Measurements from ENCODE around the gene TMEM176B. TPM values are rescaled to one million over a fixed set of nuclear protein-coding genes. Genes with fewer than 3 reads are reported as not detected.

Gene TMEM176B
- total RNA-seq, 5 donors from 2014 or later (not counting 1 experiment from before 2014, with no cell fraction given) = 0.30 to 0.92 (median 0.63) TPM; not detected in 1

- H3K9me3 Mint-ChIP-seq = no peaks in the 10 kb centered on the region
- H3K36me3 ChIP-seq (ENCODE audit: control insufficient read depth in 2 of 2, extremely low read depth in 1 of 2, insufficient read depth in 1 of 2, low read length in 1 of 2) = no peaks in the 10 kb centered on the region
- peaks cover 46 to 64% of the 10 kb centered on the region in 2 experiments for H3K4me1 ChIP-seq (ENCODE audit: control insufficient read depth in 1 of 2, extremely low read depth in 1 of 2, insufficient read depth in 2 of 2, low read length in 2 of 2)
- H3K36me3 Mint-ChIP-seq = no peaks in the 10 kb centered on the region
- H3K4me1 Mint-ChIP-seq = peaks cover 73 to 86% (median 79%) of the 10 kb centered on the region in 3 donors
- H3K27ac Mint-ChIP-seq = peak overlapping the region; percentile 96 to 99
- WGBS (ENCODE audit: insufficient coverage) = 100% methylated on average over 2 of the region's 6 CpGs
- ChIA-PET POLR2A (interaction anchor here in 1 of 2 donors (0.8 kb wide), 1 partner anchor 11 kb away, joined by 7 read pairs; no protein-coding TSS in a partner anchor), CTCF (interaction anchor here in 1 of 2 donors (1.1 kb wide), 1 partner anchor 214 kb away, joined by 3 read pairs; no protein-coding TSS in a partner anchor)
- H3K9me3 ChIP-seq = no peaks in the 10 kb centered on the region
- H3K27me3 ChIP-seq (replicated peaks in 1 of 2; ENCODE audit: control insufficient read depth in 2 of 2, extremely low read depth in 1 of 2, insufficient read depth in 2 of 2, low read length in 1 of 2) = no peaks in the 10 kb centered on the region
- H3K4me3 Mint-ChIP-seq = peak overlapping the region in 1 of 3 donors; percentile 58
- H3K27me3 Mint-ChIP-seq = no peaks in the 10 kb centered on the region
- H3K27ac ChIP-seq (ENCODE audit: low read length) = peak overlapping the region; percentile 77
- ATAC-seq (replicated peaks in 1 of 4) (no peak), DNase-seq (no peak)
- H3K4me3 ChIP-seq (ENCODE audit: control insufficient read depth in 1 of 2, extremely low read depth in 1 of 2, low read length in 1 of 2) = no peak overlapping the region
Measured at GRCh38 chr7:150753239-150753638, 46.9 kb downstream of the TMEM176B start.

- 67% methylated on average over 1 of the region's 2 CpGs for WGBS (ENCODE audit: insufficient coverage)
- H3K9me3 Mint-ChIP-seq = no peaks in the 10 kb centered on the region
- H3K36me3 Mint-ChIP-seq = no peaks in the 10 kb centered on the region
- H3K27ac Mint-ChIP-seq = peak overlapping the region; percentile 96 to 99
- H3K4me3 ChIP-seq (ENCODE audit: control insufficient read depth in 1 of 2, extremely low read depth in 1 of 2, low read length in 1 of 2) = no peak overlapping the region
- H3K36me3 ChIP-seq (ENCODE audit: control insufficient read depth in 2 of 2, extremely low read depth in 1 of 2, insufficient read depth in 1 of 2, low read length in 1 of 2) = no peaks in the 10 kb centered on the region
- no peaks in the 10 kb centered on the region for H3K9me3 ChIP-seq
- H3K27me3 Mint-ChIP-seq = no peaks in the 10 kb centered on the region
- H3K27me3 ChIP-seq (replicated peaks in 1 of 2; ENCODE audit: control insufficient read depth in 2 of 2, extremely low read depth in 1 of 2, insufficient read depth in 2 of 2, low read length in 1 of 2) = no peaks in the 10 kb centered on the region
- DNase-seq (no peak), ATAC-seq (replicated peaks in 1 of 4) (no peak)
- peaks cover 77 to 94% (median 87%) of the 10 kb centered on the region in 3 donors for H3K4me1 Mint-ChIP-seq
- peaks cover 57 to 80% of the 10 kb centered on the region in 2 experiments for H3K4me1 ChIP-seq (ENCODE audit: control insufficient read depth in 1 of 2, extremely low read depth in 1 of 2, insufficient read depth in 2 of 2, low read length in 2 of 2)
- ChIA-PET CTCF (no interaction called here), POLR2A (no interaction called here)
- peak overlapping the region; percentile 35 for H3K27ac ChIP-seq (ENCODE audit: low read length)
- H3K4me3 Mint-ChIP-seq = no peak overlapping the region
Measured at GRCh38 chr7:150751702-150752101, 48.5 kb downstream of the TMEM176B start.

GRCh38 chr7:150748376-150748775, 51.8 kb downstream of the TMEM176B start:
- DNase-seq = peak in 1 of 35 experiments; percentile 59
- H3K27me3 Mint-ChIP-seq = no peaks in the 10 kb centered on the region
- Histone ChIP-seq H3K27ac (ENCODE audit: low read length) (peak overlapping the region; percentile 62), H3K27me3 (replicated peaks in 1 of 2; ENCODE audit: control insufficient read depth in 2 of 2, extremely low read depth in 1 of 2, insufficient read depth in 2 of 2, low read length in 1 of 2) (no peaks in the 10 kb centered on the region), H3K36me3 (ENCODE audit: control insufficient read depth in 2 of 2, extremely low read depth in 1 of 2, insufficient read depth in 1 of 2, low read length in 1 of 2) (peaks cover 7 to 23% of the 10 kb centered on the region in 2 donors), H3K4me3 (ENCODE audit: control insufficient read depth in 1 of 2, extremely low read depth in 1 of 2, low read length in 1 of 2) (no peak overlapping the region), H3K4me1 (ENCODE audit: control insufficient read depth in 1 of 2, extremely low read depth in 1 of 2, insufficient read depth in 2 of 2, low read length in 2 of 2) (peaks cover 56 to 85% of the 10 kb centered on the region in 2 experiments), H3K9me3 (no peaks in the 10 kb centered on the region)
- POLR2A ChIA-PET = no interaction called here
- peak overlapping the region in 2 of 3 donors; percentile 49 to 93 for H3K4me3 Mint-ChIP-seq
- H3K9me3 Mint-ChIP-seq = no peaks in the 10 kb centered on the region
- CTCF ChIA-PET = interaction anchor here in 1 of 2 donors (1.2 kb wide), 1 partner anchor 299 kb away, joined by 4 read pairs; no protein-coding TSS in a partner anchor
- peaks cover 26% of the 10 kb centered on the region for H3K36me3 Mint-ChIP-seq
- peak overlapping the region; percentile 94 to 99 for H3K27ac Mint-ChIP-seq
- peak in 3 of 4 experiments; percentile 45 to 58 (median 47) for ATAC-seq (replicated peaks in 1 of 4)
- no CpG with 5 or more reads among the region's 4 CpGs for WGBS (ENCODE audit: insufficient coverage)
- H3K4me1 Mint-ChIP-seq = peaks cover 83 to 95% (median 89%) of the 10 kb centered on the region in 3 donors

GRCh38 chr7:150746921-150747320, 53.2 kb downstream of the TMEM176B start:
- Histone ChIP-seq H3K4me3 (ENCODE audit: control insufficient read depth in 1 of 2, extremely low read depth in 1 of 2, low read length in 1 of 2) (no peak overlapping the region), H3K27me3 (replicated peaks in 1 of 2; ENCODE audit: control insufficient read depth in 2 of 2, extremely low read depth in 1 of 2, insufficient read depth in 2 of 2, low read length in 1 of 2) (no peaks in the 10 kb centered on the region), H3K4me1 (ENCODE audit: control insufficient read depth in 1 of 2, extremely low read depth in 1 of 2, insufficient read depth in 2 of 2, low read length in 2 of 2) (peaks cover 67 to 84% of the 10 kb centered on the region in 2 experiments), H3K36me3 (ENCODE audit: control insufficient read depth in 2 of 2, extremely low read depth in 1 of 2, insufficient read depth in 1 of 2, low read length in 1 of 2) (peaks cover 18 to 38% of the 10 kb centered on the region in 2 donors), H3K9me3 (no peaks in the 10 kb centered on the region), H3K27ac (ENCODE audit: low read length) (peak overlapping the region; percentile 62)
- peaks cover 40% of the 10 kb centered on the region for H3K36me3 Mint-ChIP-seq
- H3K4me1 Mint-ChIP-seq = peaks cover 88 to 95% (median 92%) of the 10 kb centered on the region in 3 donors
- no peaks in the 10 kb centered on the region for H3K9me3 Mint-ChIP-seq
- peak in 1 of 35 experiments; percentile 49 for DNase-seq
- H3K27ac Mint-ChIP-seq = peak overlapping the region; percentile 94 to 99
- H3K4me3 Mint-ChIP-seq = peak overlapping the region; percentile 66 to 93 (median 77)
- WGBS (ENCODE audit: insufficient coverage) = 20% methylated on average over 1 of the region's 6 CpGs
- POLR2A ChIA-PET = no interaction called here
- ATAC-seq (replicated peaks in 1 of 4) = peak in 3 of 4 experiments; percentile 7 to 47 (median 9)
- no peaks in the 10 kb centered on the region for H3K27me3 Mint-ChIP-seq
- CTCF ChIA-PET = interaction anchor here in 1 of 2 donors (0.7 to 1.3 kb wide), 3 partner anchors 9 to 298 kb away, joined by 3 to 5 read pairs (median 3); no protein-coding TSS in a partner anchor

DNA sequence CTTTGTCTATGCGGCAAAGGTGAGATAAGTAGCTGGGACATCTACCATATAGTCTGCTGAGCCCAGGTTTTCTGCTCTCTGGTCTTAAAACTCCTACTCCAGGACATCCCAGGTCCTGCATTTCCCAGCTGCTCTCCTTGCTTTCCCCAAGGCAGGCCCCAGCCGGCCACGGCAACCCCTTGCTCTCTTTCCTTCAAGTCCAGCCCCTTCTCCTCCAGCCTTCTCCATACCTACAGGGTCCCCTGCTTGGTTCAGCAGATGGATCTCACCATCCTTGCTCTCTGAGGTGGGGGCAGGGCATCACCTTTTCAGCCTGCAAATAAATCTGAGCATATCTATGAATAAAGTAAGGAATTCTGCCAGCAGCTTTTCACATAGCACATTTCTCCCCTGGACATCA, 54.3 kb downstream of the TMEM176B start:
- ATAC-seq (replicated peaks in 1 of 4) = peak in 1 of 4 experiments; percentile 1
- Histone ChIP-seq H3K4me3 (ENCODE audit: control insufficient read depth in 1 of 2, extremely low read depth in 1 of 2, low read length in 1 of 2) (peak overlapping the region; percentile 6 to 14), H3K36me3 (ENCODE audit: control insufficient read depth in 2 of 2, extremely low read depth in 1 of 2, insufficient read depth in 1 of 2, low read length in 1 of 2) (peaks cover 18 to 48% of the 10 kb centered on the region in 2 donors), H3K27ac (ENCODE audit: low read length) (peak overlapping the region; percentile 62), H3K4me1 (ENCODE audit: control insufficient read depth in 1 of 2, extremely low read depth in 1 of 2, insufficient read depth in 2 of 2, low read length in 2 of 2) (peaks cover 74 to 88% of the 10 kb centered on the region in 2 experiments), H3K9me3 (no peaks in the 10 kb centered on the region), H3K27me3 (replicated peaks in 1 of 2; ENCODE audit: control insufficient read depth in 2 of 2, extremely low read depth in 1 of 2, insufficient read depth in 2 of 2, low read length in 1 of 2) (no peaks in the 10 kb centered on the region)
- Mint-ChIP-seq H3K9me3 (no peaks in the 10 kb centered on the region), H3K4me3 (peak overlapping the region; percentile 93 to 99 (median 93)), H3K4me1 (peaks cover 97 to 99% (median 98%) of the 10 kb centered on the region in 3 donors), H3K27me3 (no peaks in the 10 kb centered on the region), H3K36me3 (peaks cover 51% of the 10 kb centered on the region), H3K27ac (peak overlapping the region; percentile 94 to 99)
- POLR2A ChIA-PET = no interaction called here
- DNase-seq = peak in 1 of 35 experiments; percentile 14
- 87% methylated on average over 2 of the region's 3 CpGs for WGBS (ENCODE audit: insufficient coverage)
- CTCF ChIA-PET = interaction anchor here in 1 of 2 donors (0.6 to 1.3 kb wide), 3 partner anchors 10 to 297 kb away, joined by 3 to 9 read pairs (median 5); no protein-coding TSS in a partner anchor

DNA sequence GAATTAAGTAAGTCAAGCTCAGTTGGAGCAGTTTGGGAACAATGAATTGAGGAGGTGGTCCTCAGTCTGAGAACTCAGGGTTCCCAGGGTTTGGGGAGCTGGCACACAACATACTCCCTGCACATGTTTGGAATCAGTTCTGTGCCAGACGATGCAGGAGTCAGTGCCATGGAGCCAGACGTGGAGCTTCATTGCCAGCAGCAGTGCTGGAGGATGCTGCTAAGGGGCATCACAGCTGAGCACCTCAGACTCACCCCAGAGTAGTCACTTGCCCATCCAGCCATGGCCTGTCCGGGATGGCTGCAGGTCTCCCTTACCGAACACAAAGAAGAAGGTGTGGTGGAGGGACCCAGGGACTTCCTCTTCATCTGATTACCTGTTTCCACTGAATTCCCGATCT, 55.1 kb downstream of the TMEM176B start:
- Histone ChIP-seq H3K27me3 (replicated peaks in 1 of 2; ENCODE audit: control insufficient read depth in 2 of 2, extremely low read depth in 1 of 2, insufficient read depth in 2 of 2, low read length in 1 of 2) (no peaks in the 10 kb centered on the region), H3K4me1 (ENCODE audit: control insufficient read depth in 1 of 2, extremely low read depth in 1 of 2, insufficient read depth in 2 of 2, low read length in 2 of 2) (peaks cover 76 to 85% of the 10 kb centered on the region in 2 experiments), H3K36me3 (ENCODE audit: control insufficient read depth in 2 of 2, extremely low read depth in 1 of 2, insufficient read depth in 1 of 2, low read length in 1 of 2) (peaks cover 18 to 56% of the 10 kb centered on the region in 2 donors), H3K4me3 (ENCODE audit: control insufficient read depth in 1 of 2, extremely low read depth in 1 of 2, low read length in 1 of 2) (peak overlapping the region; percentile 32 to 59), H3K27ac (ENCODE audit: low read length) (peak overlapping the region; percentile 62), H3K9me3 (no peaks in the 10 kb centered on the region)
- peaks cover 97 to 98% (median 97%) of the 10 kb centered on the region in 3 donors for H3K4me1 Mint-ChIP-seq
- CTCF ChIA-PET = interaction anchor here in 1 of 2 donors (0.6 to 1.2 kb wide), 5 partner anchors 10 to 1618 kb away, joined by 3 to 8 read pairs (median 3); partner anchors contain the start of genes GIMAP2 and ZNF783
- POLR2A ChIA-PET = interaction anchor here in 1 of 2 donors (0.6 kb wide), 1 partner anchor 60 kb away, joined by 3 read pairs; the partner anchor contains the start of gene GIMAP2
- no peaks in the 10 kb centered on the region for H3K27me3 Mint-ChIP-seq
- ATAC-seq (replicated peaks in 1 of 4) (peak in 2 of 4 experiments; percentile 3 to 5), DNase-seq (no peak)
- WGBS (ENCODE audit: insufficient coverage) = 26% methylated on average over 4 of the region's 5 CpGs
- H3K27ac Mint-ChIP-seq = peak overlapping the region; percentile 94 to 99
- H3K9me3 Mint-ChIP-seq = no peaks in the 10 kb centered on the region
- peaks cover 59% of the 10 kb centered on the region for H3K36me3 Mint-ChIP-seq
- H3K4me3 Mint-ChIP-seq = peak overlapping the region; percentile 93 to 99 (median 93)
